C4-2B (cell line): ENCODE measurements around the gene RPL28.
A peak's percentile ranks its signal among the peaks of the same experiment; 100 is the strongest.

ENCODE experiments used
- H3K27ac ChIP-seq: fragments of 450-650 bp; 2 replicates; pipeline ENCODE4 v1.5.1; 2017
- CTCF ChIP-seq: fragments of 450-650 bp; conservative IDR thresholded peaks from 2 replicates; pipeline ENCODE4 v1.5.1; 2017; ENCODE audit warnings: mild to moderate bottlenecking
- ZFX ChIP-seq: fragments of 450-650 bp; IDR thresholded peaks from 2 replicates; pipeline ENCODE4 v1.6.1; 2017

Gene RPL28

GRCh38 chr19:55341595-55342531 lies 43.9 kb upstream of the RPL28 start:
- TF ChIP-seq CTCF: no peak
- TF ChIP-seq ZFX: no peak
- peak overlapping the region; percentile 88; the same call in 1 of the 2 replicates for H3K27ac ChIP-seq

GRCh38 chr19:55344444-55344843 lies 41.3 kb upstream of the RPL28 start:
- no peak overlapping the region for H3K27ac ChIP-seq
- TF ChIP-seq ZFX (no peak), CTCF (no peak)

- no peak overlapping the region for H3K27ac ChIP-seq
- no peak for TF ChIP-seq ZFX
- no peak for TF ChIP-seq CTCF
Observed at GRCh38 chr19:55345101-55345817, 40.5 kb upstream of the RPL28 start.

GRCh38 chr19:55345818-55346724 lies 39.7 kb upstream of the RPL28 start:
- H3K27ac ChIP-seq: no peak overlapping the region
- TF ChIP-seq CTCF (no peak), ZFX (no peak)

GRCh38 chr19:55346725-55347441 lies 38.8 kb upstream of the RPL28 start:
- H3K27ac ChIP-seq: no peak overlapping the region
- TF ChIP-seq CTCF (no peak), ZFX (no peak)

GRCh38 chr19:55347442-55348009 lies 38.2 kb upstream of the RPL28 start:
- H3K27ac ChIP-seq: no peak overlapping the region
- TF ChIP-seq ZFX (no peak), CTCF (no peak)
